Stromal cell of bone marrow (primary cell): ENCODE data around the gene LRCH1.
"Not testable (repeated sequence)": the region's sequence is repeated elsewhere in the genome, so short reads cannot be mapped to it uniquely, and the experiment has no call there.

Experiments
- DNase-seq: peaks from one replicate; pipeline ENCODE4 v3.0.0-alpha.2; 2012; ENCODE audit warnings: low read depth

The LRCH1 gene

DNA sequence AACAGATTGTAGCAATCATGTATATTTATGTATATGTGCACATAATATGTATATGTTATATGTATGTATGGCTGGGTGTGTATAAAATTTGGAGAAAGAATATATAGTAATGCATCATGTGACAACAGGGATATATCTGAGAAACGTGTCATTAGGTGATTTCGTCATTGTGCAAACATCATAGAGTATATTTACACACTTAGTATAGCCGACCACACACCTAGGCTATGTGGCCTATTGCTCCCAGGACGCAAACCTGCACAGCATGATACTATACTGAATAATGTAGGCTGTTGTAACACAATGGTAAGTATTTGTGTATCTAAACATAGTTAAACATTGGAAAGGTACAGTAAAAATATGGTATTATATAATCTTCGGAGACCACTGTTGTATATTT lies 200.2 kb downstream of the LRCH1 start:
- DNase-seq = no peak

GRCh38 chr13:46753917-46754316 lies 200.9 kb downstream of the LRCH1 start:
- no peak for DNase-seq

GRCh38 chr13:46754812-46755211 lies 201.8 kb downstream of the LRCH1 start:
- DNase-seq = no peak

GRCh38 chr13:46755508-46755907 lies 202.5 kb downstream of the LRCH1 start:
- DNase-seq = not testable (repeated sequence)

DNA sequence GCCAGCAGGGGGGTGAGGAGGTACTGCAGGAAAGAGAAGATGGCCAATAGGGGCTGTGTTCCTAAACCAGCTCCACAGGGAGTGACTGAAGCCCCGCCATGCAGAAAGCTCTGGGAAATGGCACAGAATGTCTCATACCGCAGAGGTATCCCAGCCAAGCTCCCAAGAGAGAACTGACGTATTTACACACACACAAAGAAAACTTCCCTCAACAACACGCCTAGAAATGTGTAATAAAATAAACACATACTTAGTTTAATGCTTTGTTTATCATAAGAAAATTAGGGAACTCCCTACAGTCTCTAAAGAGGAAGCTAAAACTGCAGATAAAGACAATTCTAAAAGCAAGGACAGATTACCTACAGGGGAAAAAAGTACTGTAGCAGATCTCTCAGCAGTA lies 204.0 kb downstream of the LRCH1 start:
- DNase-seq = peak; percentile 49

GRCh38 chr13:46757640-46758039 lies 204.7 kb downstream of the LRCH1 start:
- DNase-seq = no peak

DNA sequence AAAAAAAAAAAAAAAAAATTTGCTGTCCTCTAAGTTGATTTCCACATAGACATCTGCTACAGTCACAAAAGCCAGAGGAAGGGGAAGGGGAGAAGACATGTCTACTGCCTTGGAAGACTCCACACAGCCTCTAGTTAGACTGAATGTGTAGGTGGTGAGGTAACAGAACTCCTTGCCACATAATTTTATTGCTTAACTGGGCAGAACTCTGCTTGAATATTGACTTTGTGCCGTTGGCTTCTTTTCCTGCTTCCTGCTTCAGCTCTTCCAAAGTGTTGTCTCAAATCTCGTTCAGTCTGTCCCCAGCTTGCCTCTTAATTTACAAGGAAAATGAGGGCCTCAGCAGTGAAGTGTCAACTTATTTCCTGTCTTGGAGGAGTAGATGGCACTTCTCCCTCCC lies 206.9 kb downstream of the LRCH1 start:
- no peak for DNase-seq

DNA sequence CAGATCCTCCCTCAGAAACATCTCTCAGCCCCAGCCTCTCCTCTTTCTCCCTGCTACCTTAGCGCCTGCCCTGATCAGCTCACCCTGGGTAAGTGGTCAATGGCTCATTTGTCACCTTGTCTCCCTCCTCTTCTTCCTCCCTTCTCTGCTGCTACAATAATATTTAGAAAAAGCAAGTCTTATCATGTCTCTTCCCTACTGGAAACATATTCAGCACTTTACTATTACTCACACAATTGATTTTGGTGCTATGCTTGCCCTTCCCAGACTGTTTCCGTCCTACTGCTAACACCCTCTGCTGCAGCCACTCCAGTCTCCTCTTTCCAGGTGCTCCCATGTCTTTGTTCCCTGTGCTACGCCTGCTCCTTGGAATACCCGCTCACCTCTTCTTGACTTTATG lies 208.2 kb downstream of the LRCH1 start:
- DNase-seq = no peak

GRCh38 chr13:46761866-46762265 lies 208.9 kb downstream of the LRCH1 start:
- no peak for DNase-seq

DNA sequence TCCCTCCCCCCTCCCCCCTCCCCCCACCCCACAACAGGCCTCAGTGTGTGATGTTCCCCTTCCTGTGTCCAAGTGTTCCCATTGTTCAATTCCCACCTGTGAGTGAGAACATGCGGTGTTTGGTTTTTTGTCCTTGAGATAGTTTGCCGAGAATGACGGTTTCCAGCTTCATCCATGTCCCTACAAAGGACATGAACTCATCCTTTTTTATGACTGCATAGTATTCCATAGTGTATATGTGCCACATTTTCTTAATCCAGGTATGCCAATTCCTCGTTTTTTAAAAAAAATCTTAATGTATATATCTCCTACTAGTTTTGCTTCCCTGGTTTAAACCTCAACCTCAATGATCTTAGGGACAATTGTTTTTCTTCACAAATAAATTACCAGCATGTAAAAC lies 217.0 kb downstream of the LRCH1 start:
- not testable (repeated sequence) for DNase-seq

- no peak for DNase-seq
Measured at GRCh38 chr13:46771693-46772092, 218.7 kb downstream of the LRCH1 start.

DNA sequence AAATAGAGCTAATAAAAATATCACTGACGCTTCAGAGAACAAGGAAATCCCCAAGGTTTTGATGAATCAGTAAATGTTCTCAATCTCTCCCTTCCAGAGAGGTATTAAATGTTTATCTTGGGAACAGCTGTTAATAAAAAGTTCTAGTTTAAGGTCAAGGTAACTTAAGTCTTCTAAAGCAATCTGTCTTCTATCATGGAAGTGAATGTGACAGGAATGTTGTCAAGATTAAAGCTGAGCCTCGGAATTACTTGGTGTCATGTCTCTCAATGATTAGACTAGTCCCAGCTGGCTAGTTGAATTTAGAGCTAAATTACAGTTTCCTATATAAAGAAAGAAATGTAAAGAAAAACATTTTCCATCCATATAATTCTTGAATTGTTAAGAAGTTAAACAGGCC lies 220.6 kb downstream of the LRCH1 start:
- DNase-seq = no peak

DNA sequence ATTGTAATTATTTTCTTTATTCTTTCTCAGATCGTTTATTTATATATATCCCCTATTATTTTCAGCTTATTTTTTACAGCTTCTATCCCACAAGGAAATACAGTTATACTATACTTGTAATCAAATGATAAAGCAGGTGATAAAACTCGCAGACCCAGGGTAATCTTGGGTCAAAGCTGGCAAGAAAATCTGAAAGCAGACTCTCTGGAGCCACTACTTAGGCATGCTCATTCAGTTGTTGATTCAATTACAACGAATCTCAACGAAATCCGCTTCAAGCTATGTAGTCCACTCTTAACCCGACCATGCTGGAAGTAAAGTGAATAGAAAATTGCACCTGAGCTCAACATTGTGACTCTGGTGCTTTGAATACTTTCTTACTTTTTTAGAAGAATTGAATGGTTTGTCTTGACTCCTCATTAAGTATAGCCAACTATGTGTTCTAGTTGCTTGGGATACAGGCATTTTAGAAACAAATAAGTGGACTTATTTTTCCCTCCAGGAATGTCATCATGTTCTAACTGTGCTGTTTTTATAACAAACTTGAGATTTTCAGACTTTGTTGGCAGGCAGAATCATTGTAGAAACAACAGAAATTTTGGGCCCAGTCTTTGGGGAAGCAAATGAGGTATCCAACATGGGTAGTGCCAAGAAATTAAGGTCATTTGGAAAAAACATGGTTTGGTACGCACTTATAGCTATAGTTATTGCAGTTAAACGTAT lies 222.6 kb downstream of the LRCH1 start:
- DNase-seq = no peak

GRCh38 chr13:46778095-46778494 lies 225.1 kb downstream of the LRCH1 start:
- no peak for DNase-seq

- DNase-seq = peak; percentile 17
Measured at GRCh38 chr13:46778890-46779289, 225.9 kb downstream of the LRCH1 start.

GRCh38 chr13:46782066-46782465 lies 229.1 kb downstream of the LRCH1 start:
- DNase-seq = no peak

GRCh38 chr13:46782691-46783090 lies 229.7 kb downstream of the LRCH1 start:
- DNase-seq = no peak

- DNase-seq = no peak
Measured at GRCh38 chr13:46783504-46783903, 230.5 kb downstream of the LRCH1 start.

DNA sequence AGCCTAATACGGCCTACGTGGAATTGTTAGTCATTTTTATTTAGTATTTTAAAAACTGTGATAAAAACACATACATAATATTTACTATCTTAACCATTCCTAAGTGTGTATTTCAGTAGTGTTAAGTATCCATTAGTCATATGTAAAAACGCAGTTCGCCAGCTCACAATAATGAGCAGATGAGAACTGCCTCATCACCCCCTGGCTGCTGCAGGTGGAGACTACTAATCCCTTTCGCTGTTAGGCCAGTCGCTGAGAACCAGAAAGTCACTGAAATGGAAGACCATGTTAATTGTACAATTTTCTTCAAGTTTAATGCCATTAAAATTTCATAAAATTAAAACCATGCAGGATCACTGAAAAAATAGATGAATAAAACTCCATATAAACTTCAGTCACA lies 242.4 kb downstream of the LRCH1 start:
- DNase-seq = no peak

DNA sequence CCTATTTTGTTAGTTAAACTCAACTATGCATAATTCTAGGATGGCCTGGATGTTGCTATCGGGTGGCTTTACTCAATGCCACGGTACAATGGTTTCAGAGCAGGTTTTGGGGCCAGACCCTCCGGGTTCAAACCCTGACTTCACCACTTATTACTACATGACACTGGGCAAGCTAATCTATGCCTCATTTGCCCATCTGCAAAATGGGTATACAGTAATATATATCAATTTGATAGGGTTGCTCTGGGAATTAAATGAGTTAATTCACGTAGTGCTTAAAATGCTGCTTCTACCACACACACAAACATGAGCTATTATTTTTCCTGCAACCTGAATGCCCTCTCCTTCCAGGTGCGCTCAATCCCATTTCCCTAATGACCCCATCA lies 243.2 kb downstream of the LRCH1 start:
- no peak for DNase-seq

- DNase-seq = peak; percentile 86
Measured at GRCh38 chr13:46796515-46797474, 243.8 kb downstream of the LRCH1 start, which contains the start of gene ESD. ESD (minus strand) TSS chr13:46797161; CDS start chr13:46791413, 5,748 bp downstream.

DNA sequence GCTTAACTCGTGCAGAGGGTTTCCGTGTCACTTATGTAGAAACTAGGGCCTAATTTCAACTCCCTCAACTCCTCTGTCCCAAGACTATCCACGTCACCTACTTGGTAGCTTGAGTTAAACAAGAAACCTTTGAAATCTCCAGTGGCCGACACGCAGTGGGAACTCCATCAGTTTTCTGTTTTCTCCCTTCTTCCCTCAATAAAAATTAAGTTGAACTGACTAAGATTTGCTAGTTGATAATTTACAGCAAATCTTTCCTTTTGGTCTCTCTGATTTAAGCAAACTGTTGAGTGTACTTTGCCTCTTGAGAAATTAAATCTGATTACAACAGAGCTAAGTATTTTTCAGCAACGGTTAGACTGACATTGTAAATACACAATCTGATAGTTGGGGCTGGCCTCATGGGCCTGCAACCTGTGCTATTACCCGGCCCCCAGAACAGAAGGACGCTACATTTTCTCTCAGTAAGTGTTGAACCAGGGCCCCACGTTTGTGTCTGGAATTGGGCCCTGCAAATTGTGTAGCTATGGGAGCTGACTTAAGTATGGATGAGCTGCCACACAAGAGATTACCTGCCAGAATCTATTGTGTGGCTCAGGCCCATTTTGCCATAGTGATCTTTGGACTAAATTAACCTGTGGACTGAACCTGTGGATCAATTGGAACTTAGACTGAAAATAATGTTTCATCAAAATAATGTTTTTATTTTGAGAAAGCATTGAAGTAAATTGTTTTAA lies 244.7 kb downstream of the LRCH1 start:
- DNase-seq = peak; percentile 24
